NCI-H1694 (cell line): Measurements from ENCODE around the gene PRR35.

Experiments
- DNase-seq: peaks from one replicate; lab custom pipeline; 2025; lab: John Stamatoyannopoulos, UW

The PRR35 gene

DNA sequence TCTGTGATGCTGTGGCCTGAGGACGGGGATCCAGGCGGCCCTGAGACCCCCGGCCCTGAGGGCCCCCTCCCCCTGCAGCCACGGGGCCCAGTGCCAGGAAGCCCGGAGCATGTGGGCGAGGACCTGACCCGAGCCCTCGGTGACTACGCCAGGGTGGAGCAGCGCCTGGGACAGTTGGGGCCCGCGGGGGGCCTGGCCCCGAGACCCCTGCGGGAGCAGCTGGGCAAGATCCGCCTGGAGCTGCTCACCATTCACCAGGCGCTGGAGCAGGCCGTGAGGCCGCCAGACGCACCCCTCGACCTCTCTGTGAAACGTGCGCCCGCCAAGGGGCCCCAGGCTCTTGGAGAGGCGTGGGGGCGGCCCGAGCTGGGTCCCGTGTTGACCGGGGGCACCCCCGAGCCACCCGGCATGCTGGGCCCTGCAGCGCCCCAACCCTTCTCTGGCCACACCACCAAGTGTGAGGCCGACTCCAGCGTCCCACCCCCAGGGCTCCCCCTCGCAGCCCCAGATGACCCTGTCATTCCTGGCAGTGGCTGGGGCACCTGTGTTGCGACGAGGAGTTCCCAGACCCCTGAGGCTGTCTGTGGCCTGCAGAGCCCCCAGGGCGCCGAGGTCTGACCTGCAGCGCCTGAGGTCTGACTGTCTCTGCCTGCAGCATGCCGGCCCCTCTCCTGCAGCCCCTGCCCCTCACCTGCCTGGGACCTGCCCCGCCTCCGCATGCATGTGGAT lies 4.7 kb downstream of the PRR35 start:
- DNase-seq: no peak

- no peak for DNase-seq
These were observed 5.5 kb downstream of the PRR35 start for GRCh38 chr16:565419-566330.

DNA sequence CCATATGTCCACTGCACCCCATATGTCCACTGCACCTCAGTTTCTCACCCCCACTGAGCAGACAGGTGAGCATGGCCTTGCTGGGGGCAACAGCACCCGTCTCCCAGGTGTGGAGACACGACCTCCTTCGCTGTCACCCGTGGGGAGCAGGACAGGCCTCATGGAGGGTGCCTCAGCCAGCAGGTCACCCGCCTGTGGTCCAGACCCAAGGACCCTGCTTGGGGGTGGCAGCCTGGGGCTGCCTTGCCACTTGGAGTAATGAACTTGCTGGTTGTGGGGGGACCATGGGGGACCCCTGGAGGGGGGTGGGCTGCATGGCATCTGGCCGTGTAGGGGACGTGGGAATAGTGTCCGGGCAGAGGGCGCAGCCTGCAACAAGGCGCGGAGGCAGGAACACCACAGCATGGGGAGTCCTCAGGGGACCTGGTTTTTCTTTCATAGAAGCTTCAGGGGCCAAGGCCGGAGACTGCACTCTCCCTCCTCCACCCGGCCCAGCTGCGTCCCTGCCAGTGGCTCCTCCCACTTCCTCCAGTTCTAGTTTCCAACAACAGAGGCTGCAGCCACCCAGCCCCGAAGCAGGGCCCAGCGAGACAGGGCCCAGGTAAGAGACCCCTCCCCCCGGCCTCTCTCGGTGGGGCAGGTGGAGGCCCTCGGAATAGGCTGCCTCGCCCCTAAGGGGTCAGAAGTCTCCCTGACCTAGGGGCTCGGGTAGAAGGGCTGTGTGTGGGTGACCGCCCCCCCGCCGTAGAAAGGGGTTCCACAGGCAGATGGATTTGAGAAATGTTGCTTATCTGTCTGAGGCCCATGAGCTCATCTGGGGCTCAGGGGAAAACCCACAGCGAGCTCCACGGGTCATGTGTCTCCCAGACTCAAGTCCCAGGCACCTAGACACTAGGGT lies 6.5 kb downstream of the PRR35 start, which contains the start of gene NHLRC4:
NHLRC4 (plus strand) TSS at position 531 of the 898 bp plus-strand sequence. CDS start 1,043 bp downstream, outside the sequence.
- no peak for DNase-seq

DNA sequence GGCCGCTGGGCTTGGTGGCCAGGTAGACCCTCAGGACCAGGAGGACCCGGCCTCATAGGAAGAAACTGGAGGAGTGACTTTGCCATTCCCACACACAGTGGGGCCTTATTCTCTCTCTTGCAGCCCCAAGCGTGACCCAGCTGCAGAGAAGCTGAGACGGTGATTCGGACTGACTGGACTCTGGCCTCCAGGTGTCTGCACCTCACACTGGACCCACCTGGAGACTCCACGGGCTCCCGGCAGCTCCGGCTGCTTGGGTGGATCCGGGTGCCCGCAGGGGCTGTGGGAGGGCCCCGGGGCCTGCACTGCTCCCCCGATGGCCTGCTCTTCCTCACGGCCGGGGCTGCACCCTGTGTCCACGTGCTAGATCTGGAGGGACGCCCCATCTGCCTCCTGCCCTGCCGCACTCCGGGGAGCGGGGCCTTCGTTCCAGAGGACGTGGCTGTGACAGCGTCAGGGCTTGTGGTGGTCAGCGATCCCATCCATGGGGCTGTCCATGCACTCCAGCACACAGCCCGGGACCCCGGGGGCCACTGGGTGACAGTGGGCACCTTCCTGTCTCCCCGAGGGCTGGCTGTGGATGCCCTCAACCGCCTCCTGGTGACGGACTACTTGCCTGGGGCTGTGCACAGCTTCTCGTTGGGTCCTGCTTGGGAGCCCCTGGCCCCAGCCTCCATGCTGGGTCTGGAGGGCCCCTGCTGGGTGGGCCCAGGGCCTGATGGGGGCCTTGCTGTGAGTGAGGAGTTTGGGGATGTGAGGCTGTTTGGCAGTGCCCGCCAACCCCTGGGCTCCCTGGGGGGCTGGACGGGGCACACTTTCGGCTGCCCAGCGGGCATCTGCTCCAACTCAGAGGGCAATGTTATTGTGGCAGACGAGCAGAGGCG lies 7.4 kb downstream of the PRR35 start:
- no peak for DNase-seq

DNA sequence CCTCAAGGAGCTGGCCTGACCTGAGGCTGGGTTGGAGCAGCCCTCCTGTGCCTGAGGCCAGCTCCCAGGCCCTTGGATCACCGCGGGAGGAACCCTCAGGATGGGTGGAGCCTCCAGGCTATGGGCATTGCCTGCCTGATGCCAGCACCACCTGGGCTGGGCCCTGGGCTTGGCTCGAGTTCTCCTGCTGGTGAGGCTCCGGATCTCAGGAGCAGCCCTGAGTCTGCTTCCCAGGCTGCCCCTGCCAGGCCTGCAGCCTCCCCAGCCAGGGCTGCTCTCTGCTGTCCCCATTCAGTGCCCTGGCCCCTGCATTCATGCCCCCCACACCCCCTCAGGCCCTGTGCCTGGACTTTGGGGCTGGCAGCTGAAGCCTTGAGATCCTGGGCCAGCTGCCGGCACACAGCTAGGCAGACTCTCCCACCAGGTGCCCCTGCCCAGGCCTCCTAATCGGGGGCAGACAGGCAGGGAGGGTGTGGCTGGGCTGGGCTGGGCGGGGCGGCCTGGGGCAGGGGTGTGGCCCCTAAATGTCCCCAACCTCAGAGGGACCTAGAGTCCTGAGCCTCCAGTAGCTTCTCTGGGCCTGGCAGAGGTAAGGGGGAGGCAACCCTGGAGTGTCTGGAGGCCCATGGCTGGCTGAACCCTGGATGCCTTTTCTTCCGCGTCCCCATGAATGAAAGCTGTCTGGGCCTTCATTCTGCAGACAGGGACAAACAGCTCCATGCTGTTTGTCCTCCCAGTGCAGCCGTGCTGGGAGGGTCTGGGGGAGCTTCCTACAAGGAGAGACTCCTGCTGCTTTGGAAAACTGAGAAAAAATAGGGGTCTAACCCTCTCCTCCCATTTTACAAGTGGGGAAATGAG lies 8.4 kb downstream of the PRR35 start:
- no peak for DNase-seq

DNA sequence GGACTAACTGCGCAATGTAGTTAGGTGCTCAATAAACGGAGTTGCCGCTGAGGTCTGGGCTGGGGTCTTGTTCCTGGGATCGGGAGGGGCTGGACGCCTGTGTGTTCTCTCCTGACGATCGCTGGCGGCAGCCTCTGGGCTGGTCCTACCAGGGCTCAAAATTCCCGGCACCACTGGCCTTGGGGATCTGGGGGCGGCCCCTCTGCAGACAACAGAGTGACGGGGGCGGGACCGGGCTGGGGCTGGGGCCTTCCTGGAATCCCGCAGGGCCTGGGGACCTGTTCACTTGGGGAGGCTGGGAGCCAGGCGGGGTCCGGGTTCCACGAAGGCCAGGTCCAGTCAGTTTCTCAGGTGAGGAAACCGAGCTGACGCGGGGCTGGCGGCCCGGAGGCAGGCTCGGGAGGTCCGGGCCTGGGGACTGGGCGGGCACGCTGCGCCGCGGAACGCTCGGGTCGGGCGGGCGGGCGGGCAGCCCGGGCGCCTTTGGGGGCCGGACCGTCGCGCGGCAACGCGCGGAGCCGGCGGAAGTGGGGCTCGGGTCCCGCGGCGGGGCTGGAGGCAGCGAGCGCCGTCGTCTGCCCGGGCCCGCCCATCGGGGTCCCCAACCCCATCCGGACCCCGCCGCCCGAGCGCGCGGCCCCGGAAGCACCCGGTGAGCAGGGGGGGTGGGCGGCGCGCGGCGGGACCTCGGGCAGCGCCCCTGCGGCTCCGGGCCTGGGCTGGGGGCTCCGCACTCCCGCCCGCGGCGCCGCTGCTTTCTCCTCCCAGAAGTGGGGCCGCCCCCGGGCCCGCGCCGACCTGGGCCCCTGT lies 9.5 kb downstream of the PRR35 start, which contains the start of gene PIGQ:
PIGQ (plus strand) TSS at position 524 of the 810 bp plus-strand sequence. CDS start 4,107 bp downstream, outside the sequence.
- DNase-seq: peak; percentile 10

GRCh38 chr16:572865-573650 lies 12.9 kb downstream of the PRR35 start:
- DNase-seq: no peak

DNA sequence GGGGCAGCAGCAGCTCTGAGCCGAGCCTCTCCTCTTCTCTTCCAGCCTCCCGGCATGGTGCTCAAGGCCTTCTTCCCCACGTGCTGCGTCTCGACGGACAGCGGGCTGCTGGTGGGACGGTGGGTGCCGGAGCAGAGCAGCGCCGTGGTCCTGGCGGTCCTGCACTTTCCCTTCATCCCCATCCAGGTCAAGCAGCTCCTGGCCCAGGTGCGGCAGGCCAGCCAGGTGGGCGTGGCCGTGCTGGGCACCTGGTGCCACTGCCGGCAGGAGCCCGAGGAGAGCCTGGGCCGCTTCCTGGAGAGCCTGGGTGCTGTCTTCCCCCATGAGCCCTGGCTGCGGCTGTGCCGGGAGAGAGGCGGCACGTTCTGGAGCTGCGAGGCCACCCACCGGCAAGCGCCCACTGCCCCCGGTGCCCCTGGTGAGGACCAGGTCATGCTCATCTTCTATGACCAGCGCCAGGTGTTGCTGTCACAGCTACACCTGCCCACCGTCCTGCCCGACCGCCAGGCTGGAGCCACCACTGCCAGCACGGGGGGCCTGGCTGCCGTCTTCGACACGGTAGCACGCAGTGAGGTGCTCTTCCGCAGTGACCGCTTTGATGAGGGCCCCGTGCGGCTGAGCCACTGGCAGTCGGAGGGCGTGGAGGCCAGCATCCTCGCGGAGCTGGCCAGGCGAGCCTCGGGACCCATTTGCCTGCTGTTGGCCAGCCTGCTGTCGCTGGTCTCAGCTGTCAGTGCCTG lies 14.0 kb downstream of the PRR35 start:
- no peak for DNase-seq

- no peak for DNase-seq
These were observed 15.4 kb downstream of the PRR35 start for GRCh38 chr16:575354-576196.

DNA sequence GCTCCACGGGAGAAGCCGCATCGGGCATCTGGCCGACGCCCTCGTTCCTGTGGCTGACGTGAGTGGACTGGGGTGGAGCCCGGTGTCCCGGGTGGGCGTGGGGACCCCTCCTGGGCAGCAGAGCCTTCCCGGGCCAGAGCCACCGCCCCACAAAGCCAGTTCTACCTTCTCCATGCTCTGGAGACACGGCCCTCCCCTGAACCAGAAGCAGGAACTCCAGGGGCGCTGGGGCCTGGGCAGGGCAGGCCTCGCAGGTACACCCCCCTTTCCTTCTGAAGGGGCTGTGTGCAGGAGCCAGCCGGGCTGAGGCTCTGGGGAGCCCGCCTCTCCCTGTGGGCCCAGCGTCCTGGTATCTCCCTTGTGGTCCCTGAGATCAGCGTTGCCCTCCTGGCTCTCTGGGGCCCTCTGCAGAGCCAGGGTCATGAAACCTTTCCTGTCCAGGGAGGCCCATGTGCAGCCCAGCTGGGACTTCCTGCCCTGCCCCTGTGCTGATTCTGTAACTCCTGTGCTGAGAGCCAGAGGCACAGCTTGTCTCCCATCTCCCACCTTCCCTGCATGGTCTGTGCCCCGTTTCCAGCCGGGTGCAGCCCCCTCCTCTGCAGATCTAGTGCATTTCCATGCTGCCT lies 16.1 kb downstream of the PRR35 start:
- no peak for DNase-seq

GRCh38 chr16:576823-577201 lies 16.6 kb downstream of the PRR35 start:
- no peak for DNase-seq

GRCh38 chr16:577796-578195 lies 17.6 kb downstream of the PRR35 start:
- DNase-seq: no peak

DNA sequence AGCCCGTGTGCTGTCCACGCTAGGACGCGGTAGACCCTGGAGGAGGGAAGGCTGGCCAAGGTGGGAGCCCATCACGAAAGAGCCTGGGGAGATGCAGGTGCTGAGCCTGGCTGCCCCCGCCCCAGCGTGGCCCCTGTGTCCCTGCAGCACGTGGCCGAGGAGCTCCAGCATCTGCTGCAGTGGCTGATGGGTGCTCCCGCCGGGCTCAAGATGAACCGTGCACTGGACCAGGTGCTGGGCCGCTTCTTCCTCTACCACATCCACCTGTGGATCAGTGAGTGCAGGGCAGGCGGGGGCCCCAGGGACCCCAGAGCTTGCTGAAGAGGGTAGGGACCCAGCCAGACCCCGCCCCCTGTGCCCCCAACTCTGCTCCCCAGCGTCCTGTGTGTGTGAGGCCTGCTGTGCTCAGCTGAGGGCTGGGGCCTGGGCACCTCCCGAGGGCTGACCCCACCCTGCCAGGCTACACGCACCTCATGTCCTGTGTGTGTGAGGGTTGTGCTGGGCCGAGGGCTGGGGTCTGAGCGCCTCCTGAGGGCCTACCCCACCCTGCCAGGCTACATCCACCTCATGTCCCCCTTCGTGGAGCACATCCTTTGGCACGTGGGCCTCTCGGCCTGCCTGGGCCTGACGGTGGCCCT lies 18.2 kb downstream of the PRR35 start:
- no peak for DNase-seq

GRCh38 chr16:578870-579405 lies 18.7 kb downstream of the PRR35 start:
- DNase-seq: peak; percentile 31
